HepG2 (cell line): ENCODE data around the gene PTPRU. TPM values are rescaled to one million over a fixed set of nuclear protein-coding genes. Genes with fewer than 3 reads are reported as not detected.

Experiments used
- ATAC-seq: fragments of 200-7000 bp; cut with Tn5 transposase; 3 replicates; pipeline ENCODE4 v1.9.1; 2020; ENCODE audit warnings: mild to moderate bottlenecking, moderate library complexity
- BruUV-seq: library from RNA; stranded (reverse); fragments of 400-500 nt; replicated peaks from 2 replicates; lab custom pipeline; 2021; lab: Mats Ljungman, UMichigan
- CTCF ChIA-PET: fragments of 300-600 bp; formaldehyde crosslinking; extraction: SDS; loops from one replicate; lab custom pipeline; 2021; ENCODE audit warnings: low total read pairs, inconsistent platforms, low intra/inter-chr PET ratio; lab: Yijun Ruan, JAX
- POLR2A ChIA-PET: fragments of 350-600 bp; sonication (Branson Sonifier 250); formaldehyde crosslinking; loops from one replicate; lab custom pipeline; 2020; ENCODE audit warnings: antibody characterized with exemption, inconsistent platforms; lab: Yijun Ruan, JAX
- DNase-seq: peaks from one replicate; pipeline ENCODE4 v3.0.0-alpha.2; 2015; ENCODE audit warnings: low spot score
- FAIRE-seq: peaks from 3 replicates; lab custom pipeline; 2011; peaks lifted over from hg19 to GRCh38; lab: Jason Lieb, UNC
- H2AFZ ChIP-seq: one replicate; pipeline ENCODE4 v1.6.1; 2011; ENCODE audit warnings: low read length, inconsistent platforms
- H3K27ac ChIP-seq: fragments of 300-600 bp; 3 replicates; pipeline ENCODE4 v1.8.0; 2011; ENCODE audit warnings: mixed run types, mild to moderate bottlenecking, mixed read lengths, low read length, inconsistent platforms; ENCODE audit not compliant: insufficient read depth; ENCODE audit errors: extremely low read length
- H3K27me3 ChIP-seq, 2 experiments: fragments of 200-600 bp in 1 of 2; 2 replicates in 1 of 2; 3 replicates in 1 of 2; pipeline versions ENCODE4 v1.6.0 to v1.8.0; 2011; ENCODE audit warnings: low read length in 2 of 2, mild to moderate bottlenecking in 2 of 2, moderate library complexity in 2 of 2, inconsistent platforms in 1 of 2; ENCODE audit not compliant: insufficient read depth in 2 of 2, control insufficient read depth in 1 of 2
- H3K36me3 ChIP-seq, 2 experiments: fragments of 200-600 bp in 1 of 2; replicated peaks in 1 of 2; 2 replicates in 1 of 2; 3 replicates in 1 of 2; pipeline versions ENCODE4 v1.5.1 to v1.8.0; 2011; ENCODE audit warnings: low read length in 2 of 2, inconsistent platforms in 1 of 2; ENCODE audit not compliant: insufficient read depth in 2 of 2, control insufficient read depth in 1 of 2
- H3K4me1 ChIP-seq: 2 replicates; pipeline ENCODE4 v1.5.1; 2012; ENCODE audit warnings: low read length, inconsistent platforms; ENCODE audit not compliant: insufficient read depth
- H3K4me2 ChIP-seq: 2 replicates; pipeline ENCODE4 v1.6.0; 2011; ENCODE audit warnings: low read depth, low read length, inconsistent platforms
- H3K4me3 ChIP-seq, 3 experiments: fragments of 200-600 bp in 1 of 3; sonication (generic), shearing (Covaris generic) in 1 of 3; replicated peaks in 1 of 3; 2 replicates each; pipeline ENCODE4 v1.5.1; 2011 to 2016; ENCODE audit warnings: low read length in 3 of 3, inconsistent platforms in 2 of 3, low read depth in 2 of 3, mild to moderate bottlenecking in 2 of 3, control low read depth in 1 of 3, mixed read lengths in 1 of 3; ENCODE audit not compliant: insufficient read depth in 1 of 3
- H3K79me2 ChIP-seq: one replicate; pipeline ENCODE4 v1.6.1; 2011; ENCODE audit warnings: low read length, inconsistent platforms; ENCODE audit not compliant: insufficient read depth
- H3K9ac ChIP-seq: 2 replicates; pipeline ENCODE4 v1.6.0; 2011; ENCODE audit warnings: mild to moderate bottlenecking, low read depth, low read length, inconsistent platforms; ENCODE audit not compliant: insufficient read depth
- H3K9me3 ChIP-seq: 2 replicates; pipeline ENCODE4 v1.5.1; 2012; ENCODE audit warnings: mild to moderate bottlenecking, low read length
- H4K20me1 ChIP-seq: 2 replicates; pipeline ENCODE4 v1.6.0; 2011; ENCODE audit warnings: inconsistent platforms, mild to moderate bottlenecking, low read length, moderate library complexity; ENCODE audit not compliant: insufficient read depth
- AKNA ChIP-seq: sonication (generic); formaldehyde crosslinking; IDR thresholded peaks from 2 replicates; pipeline ENCODE4 v1.4.0; 2020; ENCODE audit warnings: missing genetic modification reagents, borderline replicate concordance
- DZIP1 ChIP-seq: sonication (generic); formaldehyde crosslinking; IDR thresholded peaks from 2 replicates; pipeline ENCODE4 v1.5.0; 2020; ENCODE audit warnings: mild to moderate bottlenecking, missing genetic modification reagents
- PAXIP1 ChIP-seq: sonication (generic); formaldehyde crosslinking; conservative IDR thresholded peaks from 2 replicates; pipeline ENCODE4 v1.4.0; 2020; ENCODE audit warnings: mild to moderate bottlenecking, missing genetic modification reagents, moderate library complexity
- SOX5 ChIP-seq: IDR thresholded peaks from 2 replicates; pipeline ENCODE4 v1.6.1; 2016; ENCODE audit warnings: borderline replicate concordance
- ZFP62 ChIP-seq: sonication (generic); formaldehyde crosslinking; IDR thresholded peaks from 2 replicates; pipeline ENCODE4 v1.4.0; 2020; ENCODE audit warnings: missing genetic modification reagents
- WGBS: methylation state at CpG from one replicate; pipeline ENCODE4 v1.1.6; 2017; ENCODE audit warnings: low lambda C conversion rate; 5-methylcytosine and 5-hydroxymethylcytosine counted together
- in situ Hi-C: cut with HindIII; loops from 2 replicates; pipeline ENCODE4 v1.10.0; 2017; ENCODE audit warnings: low pct_unique_long_range_greater_than_20kb; ENCODE audit not compliant: extremely low pct_ligation_motif_present
- intact Hi-C: fragments of 100-400 bp; cut with micrococcal nuclease; formaldehyde crosslinking; loops from one replicate; pipeline ENCODE4 v1.10.0; 2022; ENCODE audit not compliant: unreplicated experiment
- polyA plus RNA-seq, 8 experiments: library from polyadenylated mRNA; depleted of rRNA in 3 of 8; stranded (reverse) in 7 of 8; unstranded in 1 of 8; fragments of >200 nt; fragmentation: Illumina TruSeq in 4 of 8; extraction: Trizol in 4 of 8; gene quantifications; 2 replicates each; pipeline versions ENCODE4 v1.2.1 to v1.2.3, GENCODE V29; 2011 to 2016; ENCODE audit warnings: low read depth in 4 of 8, missing spikeins in 1 of 8, mixed read lengths in 1 of 8; ENCODE audit not compliant: insufficient read depth in 1 of 8
- total RNA-seq, 5 experiments: library from RNA; depleted of rRNA; stranded (reverse); fragments of >200 nt; fragmentation: Illumina TruSeq; extraction: Trizol; gene quantifications; 2 replicates each; pipeline ENCODE4 v1.2.3, GENCODE V29; 2016; ENCODE audit warnings: low read depth in 1 of 5

Gene PTPRU
- total and polyA plus RNA-seq, 2 of the 13 experiments (the other 11 are each of a cell fraction or from before 2014, with no cell fraction given), result 21.6 to 22.3 TPM

- no peaks in the 10 kb centered on the region for H3K9me3 ChIP-seq
- WGBS, result 0% methylated on average over 5 of the region's 6 CpGs
- no peak overlapping the region for H3K4me2 ChIP-seq
- H3K79me2 ChIP-seq, result no peaks in the 10 kb centered on the region
- peaks cover 3 to 24% of the 10 kb centered on the region in 2 experiments; a peak in 4 of 5 replicates for H3K27me3 ChIP-seq
- H3K27ac ChIP-seq, result no peak overlapping the region
- FAIRE-seq, result no peak
- no peaks in the 10 kb centered on the region for H3K36me3 ChIP-seq
- CTCF ChIA-PET, result no interaction called here
- POLR2A ChIA-PET, result no interaction called here
- no peak overlapping the region for H2AFZ ChIP-seq
- ATAC-seq, result no peak
- H3K4me3 ChIP-seq, result no peak overlapping the region
- no peak overlapping the region for H3K9ac ChIP-seq
- DNase-seq, result no peak
- BruUV-seq, result no TSS peak
- intact Hi-C loops, result no loop called here
- no peaks in the 10 kb centered on the region for H4K20me1 ChIP-seq
- in situ Hi-C loops, result no loop called here
- TF ChIP-seq SOX5 (CRISPR knock-in tag), result no peak
- peaks cover 17% of the 10 kb centered on the region for H3K4me1 ChIP-seq
Measured at GRCh38 chr1:29361686-29362085, 125.4 kb downstream of the PTPRU start.

- CTCF ChIA-PET, result no interaction called here
- 16% methylated on average over 8 of the region's 10 CpGs for WGBS
- TF ChIP-seq ZFP62 (CRISPR knock-in tag) (no peak), DZIP1 (CRISPR knock-in tag) (no peak), AKNA (CRISPR knock-in tag) (no peak), PAXIP1 (CRISPR knock-in tag) (no peak)
Measured at GRCh38 chr1:29362116-29362515, 125.8 kb downstream of the PTPRU start.

More at GRCh38 chr1:29362116-29362515, 125.8 kb downstream of the PTPRU start:
- Histone ChIP-seq H3K4me1 (peaks cover 15% of the 10 kb centered on the region), H3K27ac (no peak overlapping the region), H3K4me3 (no peak overlapping the region), H3K27me3 (peaks cover 3 to 23% of the 10 kb centered on the region in 2 experiments; a peak in 4 of 5 replicates), H3K79me2 (no peaks in the 10 kb centered on the region), H2AFZ (no peak overlapping the region), H3K4me2 (no peak overlapping the region), H3K9ac (no peak overlapping the region), H3K36me3 (no peaks in the 10 kb centered on the region), H4K20me1 (no peaks in the 10 kb centered on the region), H3K9me3 (no peaks in the 10 kb centered on the region)
- in situ Hi-C loops (no loop called here), intact Hi-C loops (no loop called here)
- FAIRE-seq (no peak), ATAC-seq (no peak), DNase-seq (no peak)
- no TSS peak for BruUV-seq
- POLR2A ChIA-PET, result no interaction called here
